K562 (cell line): Measurements from ENCODE around the gene FKBP15. TPM values are rescaled to one million over a fixed set of nuclear protein-coding genes. Genes with fewer than 3 reads are reported as not detected.

Experiments
- BHLHE40 ChIP-seq: IDR thresholded peaks from 2 replicates; pipeline ENCODE4 v1.6.1; 2011; ENCODE audit warnings: low read length, improper control_type of control experiment
- COPS2 ChIP-seq: fragments of 450-650 bp; conservative IDR thresholded peaks from 2 replicates; pipeline ENCODE4 v1.6.1; 2016; ENCODE audit warnings: mild to moderate bottlenecking, moderate library complexity
- ELF1 ChIP-seq: fragments of 200-800 bp; sonication (Bioruptor generic); IDR thresholded peaks from 2 replicates; pipeline ENCODE4 v1.6.1; 2016; ENCODE audit warnings: missing genetic modification characterization, missing compliant biosample characterization
- ERF ChIP-seq: fragments of 450-650 bp; formaldehyde crosslinking; IDR thresholded peaks from 2 replicates; pipeline ENCODE4 v1.4.0; 2020; ENCODE audit warnings: mild to moderate bottlenecking, mixed read lengths
- HNRNPLL ChIP-seq: fragments of 200-400 bp; formaldehyde crosslinking; IDR thresholded peaks from 2 replicates; pipeline ENCODE4 v1.6.1; 2017; ENCODE audit warnings: low read length, low read depth, mild to moderate bottlenecking; ENCODE audit not compliant: poor library complexity, severe bottlenecking
- KDM4B ChIP-seq, 2 experiments: fragments of 450-650 bp in 1 of 2; sonication (generic) in 1 of 2; IDR thresholded peaks; 2 replicates each; pipeline ENCODE4 v1.6.1; 2016 to 2017; ENCODE audit warnings: borderline replicate concordance in 2 of 2, antibody characterized with exemption in 1 of 2, low read depth in 1 of 2, mild to moderate bottlenecking in 1 of 2
- MAFK ChIP-seq: IDR thresholded peaks from 2 replicates; pipeline ENCODE4 v1.6.1; 2011; ENCODE audit warnings: low read length, improper control_type of control experiment
- ZNF165 ChIP-seq: fragments of 250-450 bp; sonication (Bioruptor Pico); IDR thresholded peaks from 2 replicates; pipeline ENCODE4 v1.4.0; 2020; ENCODE audit warnings: borderline replicate concordance
- ZNF695 ChIP-seq: fragments of 450-650 bp; formaldehyde crosslinking; IDR thresholded peaks from 2 replicates; pipeline ENCODE4 v1.4.0; 2020; ENCODE audit warnings: mild to moderate bottlenecking, moderate library complexity
- polyA plus RNA-seq, 8 experiments: library from polyadenylated mRNA; depleted of rRNA in 4 of 8; stranded (reverse) in 5 of 8; unstranded in 3 of 8; fragments of >200 nt; fragmentation: Nextera tagmentation in 2 of 8; fragmentation: Illumina TruSeq in 1 of 8; extraction: Ambion mirVana in 2 of 8; extraction: Trizol in 1 of 8; gene quantifications; 2 replicates each; pipeline versions ENCODE4 v1.2.1 to v1.2.3, GENCODE V29; 2011 to 2014; ENCODE audit warnings: inconsistent platforms in 1 of 8, missing spikeins in 1 of 8
- total RNA-seq, 7 experiments: library from RNA; depleted of rRNA in 6 of 7; stranded (reverse); fragments of >200 nt in 6 of 7; fragmentation: Illumina TruSeq in 2 of 7; extraction: Trizol in 2 of 7; gene quantifications; 2 replicates each; pipeline versions ENCODE4 v1.2.1 to v1.2.3, GENCODE V29; 2011 to 2021; ENCODE audit warnings: low replicate concordance in 1 of 7
- TF ChIP-seq, protein P1 (sequence below), 2 experiments: fragments of 450-650 bp in 1 of 2; sonication (generic) in 1 of 2; formaldehyde crosslinking in 1 of 2; IDR thresholded peaks; 2 replicates each; pipeline versions ENCODE4 v1.7.1 to v1.9.0; 2016 to 2022; ENCODE audit warnings: inconsistent platforms in 1 of 2, mild to moderate bottlenecking in 1 of 2, missing genetic modification reagents in 1 of 2
- TF ChIP-seq, protein P2 (sequence below): fragments of 250-450 bp; sonication (Bioruptor Pico); IDR thresholded peaks from 2 replicates; pipeline ENCODE4 v1.5.0; 2021; ENCODE audit warnings: mild to moderate bottlenecking, moderate library complexity
- TF ChIP-seq, protein P3 (sequence below), 3 experiments: IDR thresholded peaks in 2 of 3; conservative IDR thresholded peaks in 1 of 3; 2 replicates each; pipeline ENCODE4 v1.5.1; 2011 to 2012; ENCODE audit warnings: low read length in 3 of 3, mild to moderate bottlenecking in 3 of 3, control low read depth in 2 of 3, improper control_type of control experiment in 1 of 3, inconsistent platforms in 1 of 3, low read depth in 1 of 3, mixed read lengths in 1 of 3, moderate library complexity in 1 of 3; ENCODE audit not compliant: insufficient read depth in 2 of 3

Gene FKBP15
- total and polyA plus RNA-seq, 9 of the 15 experiments (the other 6 are each of a cell fraction or from before 2014, with no cell fraction given), result 8.7 to 38.0 (median 18.9) TPM

DNA sequence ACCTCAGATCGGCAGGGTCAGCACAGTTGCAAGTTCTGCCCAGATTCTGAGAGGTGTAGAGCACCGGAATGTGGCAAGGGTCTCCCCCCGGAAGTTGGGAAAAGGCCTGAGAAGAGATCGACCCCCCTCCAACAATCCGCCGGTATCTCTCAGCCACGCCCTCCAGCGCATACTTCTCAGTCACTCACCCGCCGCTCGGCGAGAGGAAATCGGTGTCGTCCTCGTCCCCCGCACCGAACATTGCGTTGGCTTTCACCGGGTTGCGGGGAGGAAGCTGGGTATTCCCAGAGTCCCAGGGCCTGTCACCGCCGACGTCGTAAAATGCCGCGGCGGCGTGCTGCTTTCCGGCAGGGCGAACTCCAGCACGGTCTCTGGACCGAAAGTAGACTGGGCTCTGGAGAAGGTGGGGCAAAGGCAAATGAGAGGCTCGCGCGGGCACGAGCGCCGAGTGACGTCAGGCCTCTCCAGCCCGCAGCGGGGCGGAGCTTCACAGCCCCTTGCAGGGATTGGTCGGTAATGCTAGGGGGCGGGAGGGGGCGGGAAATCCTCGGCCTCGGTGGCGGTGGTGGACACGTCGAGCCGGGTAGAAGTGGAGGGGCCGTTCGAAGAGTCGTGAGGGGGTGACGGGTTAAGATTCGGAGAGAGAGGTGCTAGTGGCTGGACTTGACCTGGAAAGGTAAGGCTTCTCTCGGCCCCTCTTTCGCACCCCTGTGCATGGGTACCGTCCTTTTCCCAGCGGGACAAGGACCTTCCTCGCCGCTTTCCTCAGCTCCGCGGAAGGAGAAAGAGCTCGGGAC is at the start of gene FKBP15, which contains the start of gene SLC31A1 (continued):
- TF ChIP-seq, protein P1, sequence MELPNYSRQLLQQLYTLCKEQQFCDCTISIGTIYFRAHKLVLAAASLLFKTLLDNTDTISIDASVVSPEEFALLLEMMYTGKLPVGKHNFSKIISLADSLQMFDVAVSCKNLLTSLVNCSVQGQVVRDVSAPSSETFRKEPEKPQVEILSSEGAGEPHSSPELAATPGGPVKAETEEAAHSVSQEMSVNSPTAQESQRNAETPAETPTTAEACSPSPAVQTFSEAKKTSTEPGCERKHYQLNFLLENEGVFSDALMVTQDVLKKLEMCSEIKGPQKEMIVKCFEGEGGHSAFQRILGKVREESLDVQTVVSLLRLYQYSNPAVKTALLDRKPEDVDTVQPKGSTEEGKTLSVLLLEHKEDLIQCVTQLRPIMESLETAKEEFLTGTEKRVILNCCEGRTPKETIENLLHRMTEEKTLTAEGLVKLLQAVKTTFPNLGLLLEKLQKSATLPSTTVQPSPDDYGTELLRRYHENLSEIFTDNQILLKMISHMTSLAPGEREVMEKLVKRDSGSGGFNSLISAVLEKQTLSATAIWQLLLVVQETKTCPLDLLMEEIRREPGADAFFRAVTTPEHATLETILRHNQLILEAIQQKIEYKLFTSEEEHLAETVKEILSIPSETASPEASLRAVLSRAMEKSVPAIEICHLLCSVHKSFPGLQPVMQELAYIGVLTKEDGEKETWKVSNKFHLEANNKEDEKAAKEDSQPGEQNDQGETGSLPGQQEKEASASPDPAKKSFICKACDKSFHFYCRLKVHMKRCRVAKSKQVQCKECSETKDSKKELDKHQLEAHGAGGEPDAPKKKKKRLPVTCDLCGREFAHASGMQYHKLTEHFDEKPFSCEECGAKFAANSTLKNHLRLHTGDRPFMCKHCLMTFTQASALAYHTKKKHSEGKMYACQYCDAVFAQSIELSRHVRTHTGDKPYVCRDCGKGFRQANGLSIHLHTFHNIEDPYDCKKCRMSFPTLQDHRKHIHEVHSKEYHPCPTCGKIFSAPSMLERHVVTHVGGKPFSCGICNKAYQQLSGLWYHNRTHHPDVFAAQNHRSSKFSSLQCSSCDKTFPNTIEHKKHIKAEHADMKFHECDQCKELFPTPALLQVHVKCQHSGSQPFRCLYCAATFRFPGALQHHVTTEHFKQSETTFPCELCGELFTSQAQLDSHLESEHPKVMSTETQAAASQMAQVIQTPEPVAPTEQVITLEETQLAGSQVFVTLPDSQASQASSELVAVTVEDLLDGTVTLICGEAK (IDR thresholded peaks at IDR 0.05), result peak; percentile 52
- TF ChIP-seq, protein P1 (CRISPR knock-in tag; IDR thresholded peaks at IDR 0.05), result no peak
- TF ChIP-seq MAFK, result no peak
- peak; percentile 78 for TF ChIP-seq ELF1 (tag)
- TF ChIP-seq ZNF695, result no peak
- TF ChIP-seq KDM4B (IDR thresholded peaks at IDR 0.05; ENCODE audit: borderline replicate concordance in 2 of 2, low read depth in 1 of 2), result no peak
- no peak for TF ChIP-seq COPS2
- TF ChIP-seq, protein P2, sequence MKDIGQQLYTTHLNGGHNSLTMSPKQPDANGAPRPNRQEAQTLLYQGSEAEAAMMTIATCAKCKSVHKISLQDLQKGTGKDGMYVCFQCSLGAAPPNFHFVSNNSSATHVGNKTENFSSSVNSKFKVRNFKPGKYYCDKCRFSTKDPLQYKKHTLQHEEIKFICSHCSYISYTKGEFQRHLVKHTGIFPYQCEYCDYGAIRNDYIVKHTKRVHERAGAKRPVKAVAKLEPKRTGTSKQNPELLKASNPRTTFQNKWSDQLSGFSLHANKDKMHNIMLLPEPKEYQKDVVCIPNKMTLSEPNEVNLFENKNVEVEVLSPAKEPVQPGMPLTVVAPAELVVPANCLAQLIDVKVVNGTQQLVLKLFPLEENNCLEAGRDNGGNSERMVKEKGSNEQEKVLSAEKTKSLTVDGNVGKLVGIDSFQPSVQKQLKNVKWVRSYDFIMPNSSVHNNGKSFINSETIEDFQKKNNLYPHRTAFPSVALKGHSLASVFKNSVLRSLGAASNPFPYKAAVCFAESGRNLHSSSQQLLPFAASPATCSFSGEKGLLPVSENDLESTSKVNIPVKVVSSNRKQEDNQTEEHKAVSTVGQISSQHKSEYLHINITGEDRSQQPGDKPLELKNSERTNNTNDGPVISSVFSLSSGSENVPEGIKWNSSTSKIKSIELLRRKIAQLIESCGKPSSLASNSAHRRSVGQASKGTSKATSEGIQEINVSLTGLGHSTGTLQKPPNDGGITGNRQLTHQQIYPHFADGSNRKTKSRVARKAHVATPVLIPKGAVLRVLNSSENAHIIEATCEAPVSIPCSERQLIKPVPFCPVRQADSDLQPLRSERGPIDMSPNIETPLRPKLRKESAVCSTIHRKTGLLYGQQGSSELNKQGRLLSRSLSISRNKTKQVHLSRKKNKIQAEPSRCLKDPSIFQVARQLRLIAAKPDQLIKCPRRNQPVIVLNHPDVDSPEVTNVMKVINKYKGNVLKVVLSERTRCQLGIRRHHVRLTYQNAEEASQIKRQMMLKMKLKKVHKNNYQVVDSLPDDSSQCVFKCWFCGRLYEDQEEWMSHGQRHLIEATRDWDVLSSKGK (CRISPR knock-in tag), result no peak
- 0 out of 2 replicates have a peak, but pooled peaks have one; percentile 51 for TF ChIP-seq ERF (CRISPR knock-in tag)
- TF ChIP-seq HNRNPLL, result peak; percentile 95
- peak; percentile 97 for TF ChIP-seq BHLHE40
- TF ChIP-seq ZNF165 (CRISPR knock-in tag), result no peak
- TF ChIP-seq, protein P3, sequence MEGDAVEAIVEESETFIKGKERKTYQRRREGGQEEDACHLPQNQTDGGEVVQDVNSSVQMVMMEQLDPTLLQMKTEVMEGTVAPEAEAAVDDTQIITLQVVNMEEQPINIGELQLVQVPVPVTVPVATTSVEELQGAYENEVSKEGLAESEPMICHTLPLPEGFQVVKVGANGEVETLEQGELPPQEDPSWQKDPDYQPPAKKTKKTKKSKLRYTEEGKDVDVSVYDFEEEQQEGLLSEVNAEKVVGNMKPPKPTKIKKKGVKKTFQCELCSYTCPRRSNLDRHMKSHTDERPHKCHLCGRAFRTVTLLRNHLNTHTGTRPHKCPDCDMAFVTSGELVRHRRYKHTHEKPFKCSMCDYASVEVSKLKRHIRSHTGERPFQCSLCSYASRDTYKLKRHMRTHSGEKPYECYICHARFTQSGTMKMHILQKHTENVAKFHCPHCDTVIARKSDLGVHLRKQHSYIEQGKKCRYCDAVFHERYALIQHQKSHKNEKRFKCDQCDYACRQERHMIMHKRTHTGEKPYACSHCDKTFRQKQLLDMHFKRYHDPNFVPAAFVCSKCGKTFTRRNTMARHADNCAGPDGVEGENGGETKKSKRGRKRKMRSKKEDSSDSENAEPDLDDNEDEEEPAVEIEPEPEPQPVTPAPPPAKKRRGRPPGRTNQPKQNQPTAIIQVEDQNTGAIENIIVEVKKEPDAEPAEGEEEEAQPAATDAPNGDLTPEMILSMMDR (IDR thresholded peaks at IDR 0.05 in 2 of 3, conservative IDR thresholded peaks at IDR 0.05 in 1 of 3; ENCODE audit: insufficient read depth in 2 of 3, low read depth in 1 of 3, low read length in 3 of 3), result no peak
